GM10266 (cell line): ENCODE data around the gene C5orf15.

ENCODE experiments used
- DNase-seq: peaks from one replicate; pipeline ENCODE4 v3.0.0; 2012; ENCODE audit errors: extremely low spot score
- CTCF ChIP-seq: IDR thresholded peaks from 2 replicates; pipeline ENCODE4 v1.5.1; 2012; ENCODE audit warnings: mild to moderate bottlenecking, low read depth; ENCODE audit not compliant: control insufficient read depth, insufficient read depth; ENCODE audit errors: missing control alignments

Gene C5orf15

GRCh38 chr5:133932441-133933168 lies 35.8 kb downstream of the C5orf15 start:
- DNase-seq, result no peak
- no peak for TF ChIP-seq CTCF

GRCh38 chr5:133931546-133931945 lies 36.9 kb downstream of the C5orf15 start:
- no peak for TF ChIP-seq CTCF
- DNase-seq, result no peak

DNA sequence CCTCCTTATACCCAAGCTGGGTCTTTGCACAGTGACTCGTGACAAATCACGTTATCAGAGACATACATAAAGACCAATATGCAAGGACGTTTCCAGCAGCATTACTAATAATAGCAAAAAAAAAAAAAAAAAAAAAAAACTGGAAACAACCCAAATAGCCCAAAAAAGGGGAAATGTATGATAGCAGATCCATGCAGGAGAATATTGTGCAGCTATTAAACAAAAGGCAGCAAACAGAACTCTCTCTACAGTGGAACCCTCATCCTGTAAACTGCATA lies 37.7 kb downstream of the C5orf15 start:
- TF ChIP-seq CTCF, result no peak
- DNase-seq, result no peak

GRCh38 chr5:133930061-133930812 lies 38.2 kb downstream of the C5orf15 start:
- no peak for TF ChIP-seq CTCF
- peak; percentile 62 for DNase-seq

DNA sequence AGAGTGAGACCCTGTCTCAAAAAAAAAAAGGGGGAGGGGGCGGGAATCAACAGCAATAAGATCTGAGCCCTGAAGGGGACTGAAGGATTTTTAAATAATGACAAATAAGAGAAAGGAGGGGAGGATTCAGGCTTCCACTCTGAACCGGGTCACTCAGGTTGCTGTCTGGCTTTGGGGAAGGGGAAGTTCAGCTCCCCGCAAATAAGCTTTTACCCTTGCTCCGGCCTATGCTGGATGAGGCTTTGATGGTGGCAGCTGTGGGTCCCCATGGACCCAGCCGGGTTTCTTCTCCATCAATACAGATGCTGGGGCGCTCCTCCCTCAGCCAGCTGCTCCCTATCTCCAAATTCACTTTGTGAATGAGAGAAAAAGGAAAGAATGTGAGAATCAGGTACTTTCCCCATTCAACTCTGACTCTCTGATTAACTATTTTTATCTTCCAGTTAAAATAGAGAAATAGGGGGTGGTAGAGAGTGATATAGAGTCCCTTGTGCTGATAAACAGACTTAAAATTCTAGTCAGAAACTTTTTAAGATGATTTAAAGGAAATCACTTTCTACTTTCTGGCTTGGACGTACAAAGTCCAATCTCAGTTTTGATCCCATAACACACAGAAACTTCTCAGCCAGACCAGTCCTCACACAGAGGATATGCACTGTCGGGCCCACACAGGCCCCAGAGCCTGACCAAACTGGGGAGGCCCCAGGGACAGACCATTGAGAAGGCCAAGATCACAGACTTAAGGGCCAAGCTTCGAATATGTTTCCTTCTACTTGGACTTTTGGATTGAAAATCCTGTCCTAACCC lies 39.6 kb downstream of the C5orf15 start:
- DNase-seq, result peak; percentile 49

More for the DNA sequence above, 39.6 kb downstream of the C5orf15 start:
- TF ChIP-seq CTCF, result no peak
